MM.1S (cell line): ENCODE results near the gene C2CD3.

Experiments
- DNase-seq: peaks from one replicate; pipeline ENCODE4 v3.0.0-alpha.2; 2015
- H2AFZ ChIP-seq: fragments of 300-600 bp; sonication (generic); 2 replicates; pipeline ENCODE4 v1.6.0; 2016; ENCODE audit warnings: antibody characterized with exemption, low read length
- H3F3A ChIP-seq: fragments of 300-600 bp; sonication (generic); 2 replicates; pipeline ENCODE4 v1.6.1; 2016; ENCODE audit warnings: mild to moderate bottlenecking, antibody characterized with exemption, low read length, moderate library complexity, mixed read lengths; ENCODE audit not compliant: insufficient read depth
- H3K27ac ChIP-seq: fragments of 300-600 bp; sonication (generic); 2 replicates; pipeline ENCODE4 v1.5.1; 2016; ENCODE audit warnings: mild to moderate bottlenecking, low read length
- H3K27me3 ChIP-seq: fragments of 300-600 bp; sonication (generic); replicated peaks from 2 replicates; pipeline ENCODE4 v1.6.0; 2016; ENCODE audit warnings: low read length; ENCODE audit not compliant: insufficient read depth
- H3K36me3 ChIP-seq: fragments of 300-600 bp; sonication (generic); replicated peaks from 2 replicates; pipeline ENCODE4 v1.6.1; 2016; ENCODE audit warnings: mild to moderate bottlenecking, low read length, mixed read lengths; ENCODE audit not compliant: insufficient read depth
- H3K4me1 ChIP-seq: fragments of 300-600 bp; sonication (generic); 2 replicates; pipeline ENCODE4 v1.6.1; 2016; ENCODE audit warnings: low read length, mixed read lengths
- H3K4me2 ChIP-seq: fragments of 300-600 bp; sonication (generic); 2 replicates; pipeline ENCODE4 v1.6.0; 2016; ENCODE audit warnings: low read depth, low read length
- H3K4me3 ChIP-seq: fragments of 300-600 bp; sonication (generic); 2 replicates; pipeline ENCODE4 v1.5.1; 2016; ENCODE audit warnings: low read length, mixed read lengths
- H3K79me2 ChIP-seq: fragments of 300-600 bp; sonication (generic); 2 replicates; pipeline ENCODE4 v1.6.1; 2016; ENCODE audit warnings: mixed run types, low read length, mixed read lengths
- H3K9ac ChIP-seq: fragments of 300-600 bp; sonication (generic); 2 replicates; pipeline ENCODE4 v1.6.1; 2016; ENCODE audit warnings: low read length, mixed read lengths
- H3K9me2 ChIP-seq: fragments of 300-600 bp; sonication (generic); replicated peaks from 2 replicates; pipeline ENCODE4 v1.6.1; 2016; ENCODE audit warnings: mild to moderate bottlenecking, low read length, mixed read lengths; ENCODE audit not compliant: insufficient read depth
- H3K9me3 ChIP-seq: fragments of 300-600 bp; sonication (generic); replicated peaks from 2 replicates; pipeline ENCODE4 v1.6.1; 2016; ENCODE audit warnings: mild to moderate bottlenecking, low read length, mixed read lengths; ENCODE audit not compliant: insufficient read depth
- H4K20me1 ChIP-seq: fragments of 300-600 bp; sonication (generic); 2 replicates; pipeline ENCODE4 v1.6.1; 2016; ENCODE audit warnings: mild to moderate bottlenecking, low read length, moderate library complexity, mixed read lengths; ENCODE audit not compliant: insufficient read depth
- CTCF ChIP-seq: fragments of 300-600 bp; sonication (generic); IDR thresholded peaks from 2 replicates; pipeline ENCODE4 v1.5.1; 2016; ENCODE audit warnings: antibody characterized with exemption, low read length, mixed read lengths
- EZH2 ChIP-seq: fragments of 300-600 bp; sonication (generic); optimal IDR thresholded peaks from 2 replicates; pipeline ENCODE3; 2017; ENCODE audit warnings: low read depth, mild to moderate bottlenecking, antibody characterized with exemption, low read length, mixed read lengths
- EZH2phosphoT487 ChIP-seq: fragments of 300-600 bp; sonication (generic); IDR thresholded peaks from 2 replicates; pipeline ENCODE4 v1.6.1; 2018; ENCODE audit warnings: antibody characterized with exemption, low read length

The C2CD3 gene

GRCh38 chr11:74212533-74212932 is 41.7 kb upstream of the C2CD3 start:
- DNase-seq = no peak
- no peaks in the 10 kb centered on the region for H3K9me3 ChIP-seq
- no peak overlapping the region for H3K27ac ChIP-seq
- no peak overlapping the region for H2AFZ ChIP-seq
- no peak overlapping the region for H3K4me2 ChIP-seq
- no peaks in the 10 kb centered on the region for H3K9me2 ChIP-seq
- H3K79me2 ChIP-seq = no peaks in the 10 kb centered on the region
- TF ChIP-seq CTCF (no peak), EZH2phosphoT487 (no peak), EZH2 (no peak)
- H3K4me1 ChIP-seq = no peaks in the 10 kb centered on the region
- no peak overlapping the region for H3K4me3 ChIP-seq
- H3K27me3 ChIP-seq = no peaks in the 10 kb centered on the region
- H3F3A ChIP-seq = no peaks in the 10 kb centered on the region
- H4K20me1 ChIP-seq = no peaks in the 10 kb centered on the region
- no peak overlapping the region for H3K9ac ChIP-seq
- no peaks in the 10 kb centered on the region for H3K36me3 ChIP-seq

GRCh38 chr11:74208507-74208906 is 37.7 kb upstream of the C2CD3 start:
- Histone ChIP-seq H4K20me1 (no peaks in the 10 kb centered on the region), H3K4me3 (no peak overlapping the region), H2AFZ (no peak overlapping the region), H3K4me1 (peaks cover 9% of the 10 kb centered on the region), H3F3A (no peaks in the 10 kb centered on the region; the same call in 1 of the 2 replicates), H3K9ac (no peak overlapping the region), H3K27me3 (no peaks in the 10 kb centered on the region), H3K9me3 (no peaks in the 10 kb centered on the region), H3K4me2 (no peak overlapping the region), H3K27ac (no peak overlapping the region), H3K9me2 (no peaks in the 10 kb centered on the region), H3K79me2 (no peaks in the 10 kb centered on the region), H3K36me3 (no peaks in the 10 kb centered on the region)
- no peak for TF ChIP-seq EZH2
- TF ChIP-seq EZH2phosphoT487 = no peak
- DNase-seq = no peak

- Histone ChIP-seq H3K27ac (no peak overlapping the region), H3K79me2 (no peaks in the 10 kb centered on the region), H3K4me2 (no peak overlapping the region), H4K20me1 (no peaks in the 10 kb centered on the region), H3K4me3 (no peak overlapping the region), H3K4me1 (peaks cover 10% of the 10 kb centered on the region), H3K9me2 (no peaks in the 10 kb centered on the region), H3K9ac (no peak overlapping the region), H2AFZ (no peak overlapping the region), H3K9me3 (no peaks in the 10 kb centered on the region), H3F3A (peaks cover 3% of the 10 kb centered on the region; the same call in 1 of the 2 replicates), H3K36me3 (no peaks in the 10 kb centered on the region), H3K27me3 (no peaks in the 10 kb centered on the region)
- TF ChIP-seq CTCF = no peak
- no peak for TF ChIP-seq EZH2
- TF ChIP-seq EZH2phosphoT487 = no peak
- no peak for DNase-seq
Observed at GRCh38 chr11:74206746-74207145, 35.9 kb upstream of the C2CD3 start.

- H3K4me2 ChIP-seq = no peak overlapping the region
- H3K4me3 ChIP-seq = no peak overlapping the region
- TF ChIP-seq CTCF (no peak), EZH2 (no peak), EZH2phosphoT487 (no peak)
- H3K36me3 ChIP-seq = no peaks in the 10 kb centered on the region
- no peaks in the 10 kb centered on the region for H3K9me2 ChIP-seq
- no peak for DNase-seq
- no peaks in the 10 kb centered on the region for H3K27me3 ChIP-seq
- peaks cover 10% of the 10 kb centered on the region for H3K4me1 ChIP-seq
- no peaks in the 10 kb centered on the region for H3K9me3 ChIP-seq
- H4K20me1 ChIP-seq = no peaks in the 10 kb centered on the region
- no peaks in the 10 kb centered on the region for H3K79me2 ChIP-seq
- peaks cover 3% of the 10 kb centered on the region; the same call in 1 of the 2 replicates for H3F3A ChIP-seq
- H3K9ac ChIP-seq = no peak overlapping the region
- no peak overlapping the region for H3K27ac ChIP-seq
- H2AFZ ChIP-seq = no peak overlapping the region
Observed at GRCh38 chr11:74205181-74205580, 34.4 kb upstream of the C2CD3 start.
